Chondrocyte (in vitro differentiated cells): ENCODE results near the gene KRT81. TPM values are rescaled to one million over a fixed set of nuclear protein-coding genes. Genes with fewer than 3 reads are reported as not detected.

Source experiments
- DNase-seq: peaks from one replicate; pipeline ENCODE4 v3.0.0; 2021; ENCODE audit warnings: mixed read lengths, low spot score
- H3K27ac Mint-ChIP-seq: one replicate; pipeline ENCODE4 v1.8.0; 2021; ENCODE audit warnings: mild to moderate bottlenecking, moderate library complexity, mixed read lengths; ENCODE audit not compliant: unreplicated experiment
- H3K27me3 Mint-ChIP-seq: 2 replicates; pipeline ENCODE4 v1.8.0; 2021; ENCODE audit warnings: low read depth, mixed read lengths
- H3K36me3 Mint-ChIP-seq: 2 replicates; pipeline ENCODE4 v1.8.0; 2021; ENCODE audit warnings: low read depth, mixed read lengths
- H3K4me1 Mint-ChIP-seq: 2 replicates; pipeline ENCODE4 v1.8.0; 2021; ENCODE audit warnings: low read depth, mild to moderate bottlenecking, mixed read lengths
- H3K4me3 Mint-ChIP-seq: one replicate; pipeline ENCODE4 v1.8.0; 2021; ENCODE audit warnings: mild to moderate bottlenecking, moderate library complexity, mixed read lengths; ENCODE audit not compliant: unreplicated experiment
- H3K9me3 Mint-ChIP-seq: 2 replicates; pipeline ENCODE4 v1.8.0; 2021; ENCODE audit warnings: low read depth, mixed read lengths
- total RNA-seq: library from RNA; stranded (reverse); gene quantifications from 3 replicates; pipeline ENCODE4 v1.2.1, GENCODE V29; 2021
- TF ChIP-seq, protein P1 (sequence below): fragments of 200-600 bp; sonication (generic); IDR thresholded peaks from 2 replicates; pipeline ENCODE4 v1.5.0; 2021; ENCODE audit warnings: antibody characterized with exemption, mild to moderate bottlenecking, moderate library complexity

Gene KRT81
- total RNA-seq, 1 donor from 2014 or later: 1.3 TPM

DNA sequence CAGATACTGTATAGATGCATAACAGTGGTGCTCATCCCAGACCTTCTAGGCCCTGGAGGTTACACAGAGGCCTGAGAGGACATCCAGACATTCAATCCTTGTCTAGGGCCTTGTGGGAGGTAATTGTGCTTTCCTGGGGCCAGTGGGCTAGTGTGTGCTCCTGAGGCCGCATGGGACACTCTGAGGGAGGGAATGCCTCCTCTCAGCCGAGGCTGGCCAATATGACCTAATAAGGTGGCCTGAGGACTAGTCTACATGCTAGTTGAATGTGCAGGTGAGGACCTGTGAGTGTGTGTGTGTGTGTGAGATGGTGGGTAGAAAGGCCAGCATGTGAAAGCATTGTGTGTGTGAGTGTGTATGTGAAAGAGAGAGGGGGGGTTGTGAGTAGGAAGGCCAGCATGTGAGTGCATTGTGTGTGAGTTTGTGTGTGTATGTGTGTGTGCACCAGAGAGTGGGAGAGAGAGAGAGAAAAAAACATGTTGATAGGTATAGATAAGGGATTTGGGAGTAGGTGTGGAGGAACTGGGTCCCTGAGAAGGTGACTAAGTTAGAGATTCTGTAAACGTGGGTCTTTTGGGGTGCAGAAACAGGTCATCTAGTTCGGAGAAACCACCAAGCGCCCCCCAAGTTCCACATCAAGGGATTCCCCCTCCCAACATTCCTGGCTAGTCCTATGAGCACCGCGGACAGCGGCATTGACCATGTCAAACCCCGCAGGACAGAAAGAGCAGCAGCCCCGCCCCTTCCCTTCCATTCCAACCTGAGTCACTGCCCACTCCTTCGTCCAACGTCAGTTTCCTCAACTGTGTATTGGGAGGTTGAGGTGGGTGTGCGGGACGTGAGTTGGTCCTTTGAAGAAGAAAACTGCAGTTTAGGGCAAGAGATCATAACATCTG, 9.7 kb upstream of the KRT81 start:
- Mint-ChIP-seq H3K27ac (no peak overlapping the region), H3K4me3 (no peak overlapping the region), H3K27me3 (peaks cover 35% of the 10 kb centered on the region), H3K9me3 (no peaks in the 10 kb centered on the region), H3K4me1 (peaks cover 9% of the 10 kb centered on the region), H3K36me3 (peaks cover 2% of the 10 kb centered on the region)
- TF ChIP-seq, protein P1, sequence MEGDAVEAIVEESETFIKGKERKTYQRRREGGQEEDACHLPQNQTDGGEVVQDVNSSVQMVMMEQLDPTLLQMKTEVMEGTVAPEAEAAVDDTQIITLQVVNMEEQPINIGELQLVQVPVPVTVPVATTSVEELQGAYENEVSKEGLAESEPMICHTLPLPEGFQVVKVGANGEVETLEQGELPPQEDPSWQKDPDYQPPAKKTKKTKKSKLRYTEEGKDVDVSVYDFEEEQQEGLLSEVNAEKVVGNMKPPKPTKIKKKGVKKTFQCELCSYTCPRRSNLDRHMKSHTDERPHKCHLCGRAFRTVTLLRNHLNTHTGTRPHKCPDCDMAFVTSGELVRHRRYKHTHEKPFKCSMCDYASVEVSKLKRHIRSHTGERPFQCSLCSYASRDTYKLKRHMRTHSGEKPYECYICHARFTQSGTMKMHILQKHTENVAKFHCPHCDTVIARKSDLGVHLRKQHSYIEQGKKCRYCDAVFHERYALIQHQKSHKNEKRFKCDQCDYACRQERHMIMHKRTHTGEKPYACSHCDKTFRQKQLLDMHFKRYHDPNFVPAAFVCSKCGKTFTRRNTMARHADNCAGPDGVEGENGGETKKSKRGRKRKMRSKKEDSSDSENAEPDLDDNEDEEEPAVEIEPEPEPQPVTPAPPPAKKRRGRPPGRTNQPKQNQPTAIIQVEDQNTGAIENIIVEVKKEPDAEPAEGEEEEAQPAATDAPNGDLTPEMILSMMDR: no peak
- DNase-seq: no peak

DNA sequence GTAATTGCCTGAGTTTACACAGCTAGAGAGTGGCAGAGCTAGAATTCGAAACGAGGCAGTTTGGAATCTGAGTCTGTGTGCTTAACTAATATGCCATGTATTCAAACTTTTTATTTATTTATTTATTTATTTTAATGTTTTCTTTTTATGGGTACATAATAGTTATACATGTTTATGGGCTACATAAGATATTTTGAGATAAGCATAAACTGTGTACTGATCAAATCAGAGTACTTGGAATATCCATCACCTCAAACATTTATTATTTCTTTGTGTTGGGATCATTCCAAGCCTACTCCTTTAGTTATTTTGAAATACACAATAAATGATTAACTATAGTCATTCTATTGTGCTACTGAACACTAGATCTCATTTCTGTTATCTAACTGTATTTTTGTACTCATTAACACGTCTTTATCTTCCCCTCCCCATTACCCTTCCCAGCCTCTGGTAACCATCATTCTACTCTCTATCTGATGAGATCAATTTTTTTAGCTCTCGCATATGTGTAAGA, 7.4 kb upstream of the KRT81 start:
- Mint-ChIP-seq H3K36me3 (peaks cover 5% of the 10 kb centered on the region), H3K4me3 (no peak overlapping the region), H3K4me1 (no peaks in the 10 kb centered on the region), H3K9me3 (no peaks in the 10 kb centered on the region), H3K27me3 (peaks cover 46% of the 10 kb centered on the region), H3K27ac (no peak overlapping the region)
- TF ChIP-seq, protein P1: no peak
- no peak for DNase-seq

DNA sequence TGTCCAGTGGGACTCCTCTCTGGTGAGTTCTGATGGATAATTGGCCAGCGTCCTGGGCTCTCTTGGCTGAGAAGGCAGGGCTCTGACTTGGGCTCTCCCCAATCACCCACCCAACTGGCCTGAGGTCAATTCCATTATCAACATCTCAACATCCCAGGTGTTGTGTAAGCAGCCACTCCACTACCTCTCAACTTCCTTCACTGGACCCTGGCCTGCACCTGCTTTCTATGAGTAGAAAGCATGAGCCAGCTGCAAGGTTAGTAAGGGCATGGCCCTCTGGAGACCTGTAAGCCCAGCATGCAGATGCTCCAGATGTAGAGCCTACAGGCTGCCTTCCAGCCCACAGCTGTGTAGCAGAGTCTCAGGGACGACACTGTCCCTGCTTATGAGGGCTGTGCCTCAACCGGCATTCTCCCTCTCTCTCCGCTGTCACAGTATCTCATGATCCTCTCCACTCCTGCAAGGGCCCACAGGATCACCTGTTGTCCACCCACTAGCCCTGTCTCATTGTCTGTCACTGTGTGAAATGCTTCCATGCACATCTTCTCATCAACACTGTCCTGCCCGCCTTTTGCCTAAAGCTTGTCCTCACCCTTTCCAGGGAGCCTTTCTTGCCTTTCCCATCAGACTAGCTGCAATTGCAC, 5.4 kb upstream of the KRT81 start:
- Mint-ChIP-seq H3K27me3 (peaks cover 55% of the 10 kb centered on the region), H3K4me3 (no peak overlapping the region), H3K4me1 (no peaks in the 10 kb centered on the region), H3K36me3 (peaks cover 5% of the 10 kb centered on the region), H3K27ac (no peak overlapping the region), H3K9me3 (no peaks in the 10 kb centered on the region)
- TF ChIP-seq, protein P1: no peak
- DNase-seq: no peak

DNA sequence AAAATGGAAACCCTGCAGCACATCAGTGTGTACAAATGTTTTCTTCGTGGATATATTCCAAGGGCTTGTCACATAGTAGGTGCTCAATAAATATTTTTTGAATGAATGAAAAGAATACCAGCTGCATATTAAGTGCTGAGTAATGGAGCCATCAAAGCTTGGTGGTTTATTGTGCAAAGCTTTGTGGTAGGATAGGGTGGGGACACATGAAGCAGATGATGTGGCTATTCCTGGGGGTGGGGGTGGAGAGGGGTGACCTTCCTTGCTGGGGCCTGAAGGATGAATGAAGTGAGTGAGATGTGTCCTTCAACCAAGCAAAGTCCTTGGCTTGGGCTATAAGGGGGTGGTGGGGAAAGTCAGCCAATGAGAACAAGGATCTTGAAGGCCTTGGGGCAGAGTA, 4.3 kb upstream of the KRT81 start:
- Mint-ChIP-seq H3K36me3 (peaks cover 6% of the 10 kb centered on the region), H3K4me1 (no peaks in the 10 kb centered on the region), H3K4me3 (no peak overlapping the region), H3K27ac (no peak overlapping the region), H3K9me3 (no peaks in the 10 kb centered on the region), H3K27me3 (peaks cover 53% of the 10 kb centered on the region)
- TF ChIP-seq, protein P1: no peak
- DNase-seq: no peak

DNA sequence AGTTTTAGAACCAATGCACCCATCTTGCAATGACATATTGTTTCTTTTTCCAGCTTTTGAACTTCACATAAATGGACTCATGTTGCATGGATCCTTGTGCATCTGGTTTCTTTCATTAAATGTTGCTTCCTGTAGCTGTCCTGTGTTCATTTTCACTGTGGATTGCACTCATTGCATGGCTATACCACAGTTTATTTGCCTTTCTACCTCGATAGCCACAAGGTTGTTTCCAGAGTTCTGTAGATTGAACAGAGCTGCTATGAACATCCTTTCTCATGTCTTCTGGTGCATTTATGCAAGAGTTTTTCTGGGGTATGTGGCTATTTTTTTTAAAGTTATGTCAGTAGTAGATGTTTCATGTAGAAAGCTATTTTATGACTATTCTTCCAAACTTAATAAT, 3.5 kb upstream of the KRT81 start:
- H3K4me1 Mint-ChIP-seq: no peaks in the 10 kb centered on the region
- no peaks in the 10 kb centered on the region for H3K9me3 Mint-ChIP-seq
- no peak overlapping the region for H3K27ac Mint-ChIP-seq
- TF ChIP-seq, protein P1: no peak
- H3K36me3 Mint-ChIP-seq: peaks cover 6% of the 10 kb centered on the region
- peaks cover 52% of the 10 kb centered on the region for H3K27me3 Mint-ChIP-seq
- H3K4me3 Mint-ChIP-seq: no peak overlapping the region
- no peak for DNase-seq
